Subcutaneous adipose tissue (tissue), 4 donors: ENCODE data around the gene DKC1. TPM values are rescaled to one million over a fixed set of nuclear protein-coding genes. Genes with fewer than 3 reads are reported as not detected.

Experiments used
- CTCF ChIP-seq: fragments of 450-650 bp; IDR thresholded peaks from one replicate; pipeline ENCODE4 v1.5.1; 2016; ENCODE audit warnings: low read depth, mild to moderate bottlenecking, control low read depth, antibody characterized with exemption, moderate library complexity
- small RNA-seq: library from RNA; depleted of rRNA; stranded (forward); fragments of <200 nt; gene quantifications from one replicate; pipeline ENCODE3, GENCODE V24; 2016
- total RNA-seq, 4 donors: library from RNA; depleted of rRNA; stranded (reverse); fragments of >200 nt; gene quantifications; one replicate each; pipeline ENCODE4 v1.1.0, GENCODE V29; 2016

The DKC1 gene
- total RNA-seq, 4 donors from 2014 or later: 23.3 to 65.7 (median 42.1) TPM

- no peak for TF ChIP-seq CTCF
Observed at GRCh38 chrX:154815274-154815818, 52.7 kb downstream of the DKC1 start.

GRCh38 chrX:154818916-154819770 is 56.5 kb downstream of the DKC1 start:
- no peak for TF ChIP-seq CTCF

- TF ChIP-seq CTCF: no peak
Observed at GRCh38 chrX:154819771-154820341, 57.2 kb downstream of the DKC1 start.

- no peak for TF ChIP-seq CTCF
Observed at GRCh38 chrX:154821523-154821922, 58.9 kb downstream of the DKC1 start.

GRCh38 chrX:154822029-154822428 is 59.4 kb downstream of the DKC1 start:
- no peak for TF ChIP-seq CTCF

GRCh38 chrX:154824638-154825037 is 62.0 kb downstream of the DKC1 start:
- TF ChIP-seq CTCF: no peak

Small RNAs within 50 kb of the gene (small RNA-seq; reads per million reads assigned to genes)
- gene SNORA36A: not detected

Other genes starting within 250 kb of the DKC1 start
- 10 to 100 TPM; 10.1 to 49.7 (median 38.3) TPM for gene FAM3A, start 246.6 kb upstream of the DKC1 start, total RNA-seq
- 10 to 100 TPM; 37.2 to 90.6 (median 46.5) TPM for gene G6PD, start 216.0 kb upstream of the DKC1 start, total RNA-seq
- 10 to 100 TPM in 2 of 4 donors, 1 to 10 TPM in 2; 8.5 to 19.0 (median 11.4) TPM for gene IKBKG, start 215.2 kb upstream of the DKC1 start, total RNA-seq
- not detected for gene CTAG1A, start 177.7 kb upstream of the DKC1 start, total RNA-seq
- gene CTAG1B, start 143.6 kb upstream of the DKC1 start, total RNA-seq: not detected
- not detected for gene CTAG2, start 109.3 kb upstream of the DKC1 start, total RNA-seq
- 10 to 100 TPM in 2 of 4 donors, 1 to 10 TPM in 2; 8.6 to 18.9 (median 13.0) TPM for gene GAB3, start 11.8 kb upstream of the DKC1 start, total RNA-seq
- gene MPP1, start 42.6 kb downstream of the DKC1 start, total RNA-seq: 100 to 1,000 TPM in 1 of 4 donors, 10 to 100 TPM in 3; 40.9 to 106 (median 55.3) TPM
- not detected for gene SMIM9, start 71.8 kb downstream of the DKC1 start, total RNA-seq
- 10 to 100 TPM in 1 of 4 donors, 1 to 10 TPM in 2, under 1 TPM in 1; 0.44 to 12.9 (median 5.8) TPM for gene F8A1, start 123.5 kb downstream of the DKC1 start, total RNA-seq